HCT116 (cell line): ENCODE data around the gene AIF1. TPM values are rescaled to one million over a fixed set of nuclear protein-coding genes. Genes with fewer than 3 reads are reported as not detected.

ENCODE experiments used
- ATAC-seq: fragments of 200-7000 bp; cut with Tn5 transposase; 2 replicates; pipeline ENCODE4 v1.9.1; 2020; ENCODE audit warnings: mild to moderate bottlenecking, moderate library complexity
- BruUV-seq: library from RNA; stranded (reverse); fragments of 400-500 nt; replicated peaks from 2 replicates; lab custom pipeline; 2021; lab: Mats Ljungman, UMichigan
- CTCF ChIA-PET: fragments of 300-600 bp; sonication (Branson Sonifier 250); formaldehyde crosslinking; loops from one replicate; lab custom pipeline; 2021; ENCODE audit warnings: antibody characterized with exemption; lab: Charles Lee
- POLR2A ChIA-PET: fragments of 300-600, 350-600 bp; sonication (Branson Sonifier 250); formaldehyde crosslinking; loops from one replicate; lab custom pipeline; 2021; ENCODE audit warnings: antibody characterized with exemption; lab: Charles Lee
- RAD21 ChIA-PET, 2 experiments: fragments of 300-600 bp; sonication (Branson Sonifier 250); formaldehyde crosslinking; loops; one replicate each; lab custom pipeline; 2023; ENCODE audit warnings: low total read pairs in 2 of 2; ENCODE audit not compliant: uncharacterized antibody in 2 of 2, unreplicated experiment in 2 of 2, low non-redundant PET in 1 of 2; lab: Charles Lee
- DNase-seq: peaks from one replicate; pipeline ENCODE4 v3.0.0-alpha.2; 2010; ENCODE audit warnings: low read depth, low spot score
- H2AFZ ChIP-seq: fragments of 200-600 bp; shearing (Covaris generic), sonication (generic); 2 replicates; pipeline ENCODE4 v1.6.1; 2017; ENCODE audit warnings: low read depth, mixed run types, mixed read lengths, antibody characterized with exemption, low read length; ENCODE audit not compliant: poor library complexity, severe bottlenecking
- H3K27ac ChIP-seq: 2 replicates; pipeline ENCODE4 v1.5.1; 2012; ENCODE audit warnings: low read depth, low read length
- H3K27me3 ChIP-seq: fragments of 200-600 bp; sonication (generic); 2 replicates; pipeline ENCODE4 v1.6.1; 2016; ENCODE audit warnings: mixed run types, low read length, mixed read lengths; ENCODE audit not compliant: insufficient read depth
- H3K36me3 ChIP-seq, 2 experiments: fragments of 200-500 bp in 1 of 2; fragments of 200-600 bp in 1 of 2; sonication (Bioruptor generic) in 1 of 2; sonication (generic) in 1 of 2; 2 replicates each; pipeline versions ENCODE4 v1.5.1 to v1.6.1; 2014 to 2016; ENCODE audit warnings: low read length in 2 of 2, inconsistent platforms in 1 of 2, mixed read lengths in 1 of 2, mixed run types in 1 of 2; ENCODE audit not compliant: insufficient read depth in 2 of 2, control insufficient read depth in 1 of 2
- H3K4me1 ChIP-seq, 2 experiments: fragments of 200-600 bp in 1 of 2; sonication (generic) in 1 of 2; 2 replicates each; pipeline versions ENCODE4 v1.5.1 to v1.6.1; 2012 to 2017; ENCODE audit warnings: low read length in 2 of 2, inconsistent platforms in 1 of 2, mild to moderate bottlenecking in 1 of 2, mixed read lengths in 1 of 2, mixed run types in 1 of 2, moderate library complexity in 1 of 2; ENCODE audit not compliant: insufficient read depth in 2 of 2, control insufficient read depth in 1 of 2
- H3K4me2 ChIP-seq: fragments of 200-600 bp; sonication (generic); 2 replicates; pipeline ENCODE4 v1.6.1; 2017; ENCODE audit warnings: mixed run types, low read length, mixed read lengths
- H3K4me3 ChIP-seq, 2 experiments: fragments of 200-600 bp in 1 of 2; sonication (generic) in 1 of 2; replicated peaks in 1 of 2; 2 replicates each; pipeline ENCODE4 v1.5.1; 2011 to 2016; ENCODE audit warnings: low read length in 2 of 2, control low read depth in 1 of 2, low read depth in 1 of 2, mild to moderate bottlenecking in 1 of 2, mixed read lengths in 1 of 2, mixed run types in 1 of 2
- H3K79me2 ChIP-seq: fragments of 200-600 bp; sonication (generic); 2 replicates; pipeline ENCODE4 v1.6.1; 2017; ENCODE audit warnings: mild to moderate bottlenecking, mixed run types, low read length, moderate library complexity, mixed read lengths; ENCODE audit not compliant: insufficient read depth
- H3K9ac ChIP-seq: fragments of 200-600 bp; sonication (generic); 2 replicates; pipeline ENCODE4 v1.6.1; 2016; ENCODE audit warnings: low read length, mixed read lengths
- H3K9me2 ChIP-seq: fragments of 200-600 bp; sonication (generic), shearing (Covaris generic); 2 replicates; pipeline ENCODE4 v1.6.1; 2017; ENCODE audit warnings: mixed run types, mild to moderate bottlenecking, moderate library complexity; ENCODE audit not compliant: insufficient read depth
- H3K9me3 ChIP-seq, 2 experiments: fragments of 200-500 bp in 1 of 2; fragments of 200-600 bp in 1 of 2; sonication (Bioruptor generic) in 1 of 2; sonication (generic) in 1 of 2; 2 replicates each; pipeline ENCODE4 v1.6.1; 2014 to 2017; ENCODE audit warnings: low read length in 2 of 2, mixed read lengths in 2 of 2, inconsistent platforms in 1 of 2, low read depth in 1 of 2, mild to moderate bottlenecking in 1 of 2, mixed run types in 1 of 2, moderate library complexity in 1 of 2; ENCODE audit not compliant: control insufficient read depth in 1 of 2, insufficient read depth in 1 of 2
- H4K20me1 ChIP-seq: fragments of 200-600 bp; sonication (generic), shearing (Covaris generic); 2 replicates; pipeline ENCODE4 v1.6.1; 2017; ENCODE audit warnings: mixed run types, mild to moderate bottlenecking, moderate library complexity; ENCODE audit not compliant: insufficient read depth
- EZH2 ChIP-seq: fragments of 200-600 bp; sonication (generic); IDR thresholded peaks from 2 replicates; pipeline ENCODE4 v1.6.1; 2017; ENCODE audit warnings: antibody characterized with exemption, mixed run types
- JUND ChIP-seq: IDR thresholded peaks from 2 replicates; pipeline ENCODE4 v1.6.1; 2012
- SIN3A ChIP-seq: IDR thresholded peaks from 2 replicates; pipeline ENCODE4 v1.6.1; 2012; ENCODE audit warnings: low read depth
- ZFX ChIP-seq: fragments of 450-650 bp; IDR thresholded peaks from 2 replicates; pipeline ENCODE4 v1.6.1; 2017
- ZNF274 ChIP-seq: fragments of 200-500 bp; sonication (Bioruptor generic); IDR thresholded peaks from 2 replicates; pipeline ENCODE4 v1.6.1; 2014; ENCODE audit warnings: mild to moderate bottlenecking, low read depth, low read length, inconsistent platforms
- intact Hi-C: fragments of 100-400 bp; cut with micrococcal nuclease; formaldehyde crosslinking; loops from 2 replicates; pipeline ENCODE4 v1.10.0; 2022
- total RNA-seq: library from RNA; stranded (reverse); gene quantifications from one replicate; pipeline ENCODE4 v1.2.1, GENCODE V29; 2021; ENCODE audit not compliant: unreplicated experiment
- TF ChIP-seq, protein P1 (sequence below): IDR thresholded peaks from 2 replicates; pipeline ENCODE4 v1.6.1; 2011; ENCODE audit warnings: mild to moderate bottlenecking, low read length, moderate library complexity; ENCODE audit not compliant: insufficient replicate concordance; ENCODE audit errors: extremely low read depth

The AIF1 gene
- total RNA-seq, 1 experiment from 2014 or later = not detected

DNA sequence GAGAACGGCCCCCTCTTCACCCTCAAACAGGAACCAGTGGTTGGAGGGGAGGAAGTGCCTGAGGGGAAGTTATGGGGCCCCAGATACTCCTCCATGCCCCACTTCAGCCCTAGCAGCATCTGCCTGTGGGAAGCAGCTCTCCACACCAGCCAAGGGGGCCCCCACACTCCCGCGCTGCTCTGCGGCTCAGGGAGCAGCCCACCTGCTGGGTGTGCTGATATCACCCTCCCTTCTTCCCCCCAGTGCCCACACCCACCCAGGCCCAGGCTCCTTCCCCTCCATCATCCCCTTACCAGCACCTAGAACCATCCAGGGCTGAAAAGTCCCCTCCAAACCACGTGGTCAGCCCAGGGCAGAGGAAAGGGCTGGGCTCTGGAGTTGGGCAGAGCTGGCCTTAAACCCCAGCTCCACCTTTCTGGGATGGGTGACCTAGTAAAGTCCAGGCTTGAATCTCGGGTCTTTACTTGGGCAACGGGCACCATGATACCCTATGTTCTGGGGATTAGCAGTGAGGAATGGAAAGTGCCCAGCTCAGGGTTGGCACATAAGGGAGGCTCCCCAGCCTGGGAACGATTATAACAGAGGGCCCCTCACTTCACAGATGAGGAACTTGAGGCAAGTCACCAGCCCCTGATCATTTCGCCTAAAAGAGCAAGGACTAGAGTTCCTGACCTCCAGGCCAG, 28.3 kb upstream of the AIF1 start:
- TF ChIP-seq, protein P1, sequence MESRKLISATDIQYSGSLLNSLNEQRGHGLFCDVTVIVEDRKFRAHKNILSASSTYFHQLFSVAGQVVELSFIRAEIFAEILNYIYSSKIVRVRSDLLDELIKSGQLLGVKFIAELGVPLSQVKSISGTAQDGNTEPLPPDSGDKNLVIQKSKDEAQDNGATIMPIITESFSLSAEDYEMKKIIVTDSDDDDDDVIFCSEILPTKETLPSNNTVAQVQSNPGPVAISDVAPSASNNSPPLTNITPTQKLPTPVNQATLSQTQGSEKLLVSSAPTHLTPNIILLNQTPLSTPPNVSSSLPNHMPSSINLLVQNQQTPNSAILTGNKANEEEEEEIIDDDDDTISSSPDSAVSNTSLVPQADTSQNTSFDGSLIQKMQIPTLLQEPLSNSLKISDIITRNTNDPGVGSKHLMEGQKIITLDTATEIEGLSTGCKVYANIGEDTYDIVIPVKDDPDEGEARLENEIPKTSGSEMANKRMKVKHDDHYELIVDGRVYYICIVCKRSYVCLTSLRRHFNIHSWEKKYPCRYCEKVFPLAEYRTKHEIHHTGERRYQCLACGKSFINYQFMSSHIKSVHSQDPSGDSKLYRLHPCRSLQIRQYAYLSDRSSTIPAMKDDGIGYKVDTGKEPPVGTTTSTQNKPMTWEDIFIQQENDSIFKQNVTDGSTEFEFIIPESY = no peak
- TF ChIP-seq JUND (no peak), ZNF274 (no peak), ZFX (no peak), EZH2 (no peak), SIN3A (no peak)
- ChIA-PET RAD21 (no interaction called here), POLR2A (no interaction called here), CTCF (interaction anchor here (7.8 kb wide), 1 partner anchor 11 kb away, joined by 70 read pairs; no protein-coding TSS in a partner anchor)
- ATAC-seq = no peak
- Histone ChIP-seq H3K9me2 (no peaks in the 10 kb centered on the region), H3K4me3 (no peak overlapping the region), H3K9me3 (no peaks in the 10 kb centered on the region), H3K27ac (no peak overlapping the region), H3K9ac (no peak overlapping the region), H4K20me1 (no peaks in the 10 kb centered on the region), H2AFZ (no peak overlapping the region), H3K79me2 (no peaks in the 10 kb centered on the region), H3K36me3 (no peaks in the 10 kb centered on the region), H3K27me3 (no peaks in the 10 kb centered on the region), H3K4me1 (peaks cover under 1 to 3% of the 10 kb centered on the region in 2 experiments; a peak in 2 of 4 replicates), H3K4me2 (no peak overlapping the region)
- DNase-seq = no peak
- intact Hi-C loops = no loop called here
- no TSS peak for BruUV-seq
